Measurements from ENCODE around the gene GRIA4.

Gene GRIA4

GRCh38 chr11:105856954-105857353 lies 247.1 kb downstream of the GRIA4 start:
- no peak overlapping the region for H3K27ac ChIP-seq (ENCODE audit: low read depth, low read length)
- H3K4me3 ChIP-seq (ENCODE audit: insufficient read depth, low read length, poor library complexity, severe bottlenecking) = no peak overlapping the region
- H3K9me2 ChIP-seq (replicated peaks; ENCODE audit: insufficient read depth, low read length) = no peaks in the 10 kb centered on the region
- H3K9ac ChIP-seq (ENCODE audit: low read length) = no peak overlapping the region
- H3K27me3 ChIP-seq (ENCODE audit: low read length) = no peaks in the 10 kb centered on the region
- no peak for TF ChIP-seq CTCF (IDR thresholded peaks at IDR 0.05; ENCODE audit: insufficient read depth, low read length, poor library complexity, severe bottlenecking)
- TF ChIP-seq EZH2phosphoT487 (conservative IDR thresholded peaks at IDR 0.05; ENCODE audit: low read length) = no peak
- H3K79me2 ChIP-seq (ENCODE audit: insufficient read depth, low read length) = no peaks in the 10 kb centered on the region
- H3K36me3 ChIP-seq (ENCODE audit: low read length) = no peaks in the 10 kb centered on the region
- no peaks in the 10 kb centered on the region for H3F3A ChIP-seq (ENCODE audit: insufficient read depth)
- no peaks in the 10 kb centered on the region for H3K9me3 ChIP-seq (ENCODE audit: insufficient read depth, low read length)
- H2AFZ ChIP-seq (ENCODE audit: low read depth, low read length, severe bottlenecking) = no peak overlapping the region
- no peaks in the 10 kb centered on the region for H4K20me1 ChIP-seq (ENCODE audit: low read depth, low read length)
- no peak overlapping the region for H3K4me2 ChIP-seq (ENCODE audit: low read depth, low read length, poor library complexity, severe bottlenecking)

GRCh38 chr11:105857728-105858127 lies 247.9 kb downstream of the GRIA4 start:
- Histone ChIP-seq H2AFZ (ENCODE audit: low read depth, low read length, severe bottlenecking) (no peak overlapping the region), H3K79me2 (ENCODE audit: insufficient read depth, low read length) (no peaks in the 10 kb centered on the region), H3K4me2 (ENCODE audit: low read depth, low read length, poor library complexity, severe bottlenecking) (no peak overlapping the region), H3K36me3 (ENCODE audit: low read length) (no peaks in the 10 kb centered on the region), H4K20me1 (ENCODE audit: low read depth, low read length) (no peaks in the 10 kb centered on the region), H3K9ac (ENCODE audit: low read length) (no peak overlapping the region), H3K4me3 (ENCODE audit: insufficient read depth, low read length, poor library complexity, severe bottlenecking) (no peak overlapping the region), H3K9me2 (replicated peaks; ENCODE audit: insufficient read depth, low read length) (no peaks in the 10 kb centered on the region), H3K27ac (ENCODE audit: low read depth, low read length) (no peak overlapping the region), H3K27me3 (ENCODE audit: low read length) (no peaks in the 10 kb centered on the region), H3K9me3 (ENCODE audit: insufficient read depth, low read length) (no peaks in the 10 kb centered on the region), H3F3A (ENCODE audit: insufficient read depth) (no peaks in the 10 kb centered on the region)
- TF ChIP-seq EZH2phosphoT487 (conservative IDR thresholded peaks at IDR 0.05; ENCODE audit: low read length) (no peak), CTCF (IDR thresholded peaks at IDR 0.05; ENCODE audit: insufficient read depth, low read length, poor library complexity, severe bottlenecking) (no peak)

GRCh38 chr11:105858841-105859240 lies 249.0 kb downstream of the GRIA4 start:
- no peaks in the 10 kb centered on the region for H3K79me2 ChIP-seq (ENCODE audit: insufficient read depth, low read length)
- no peak overlapping the region for H3K27ac ChIP-seq (ENCODE audit: low read depth, low read length)
- no peaks in the 10 kb centered on the region for H3K9me3 ChIP-seq (ENCODE audit: insufficient read depth, low read length)
- no peak overlapping the region for H3K4me3 ChIP-seq (ENCODE audit: insufficient read depth, low read length, poor library complexity, severe bottlenecking)
- no peak overlapping the region for H3K9ac ChIP-seq (ENCODE audit: low read length)
- no peaks in the 10 kb centered on the region for H3K27me3 ChIP-seq (ENCODE audit: low read length)
- H2AFZ ChIP-seq (ENCODE audit: low read depth, low read length, severe bottlenecking) = no peak overlapping the region
- no peaks in the 10 kb centered on the region for H3K9me2 ChIP-seq (replicated peaks; ENCODE audit: insufficient read depth, low read length)
- no peaks in the 10 kb centered on the region for H4K20me1 ChIP-seq (ENCODE audit: low read depth, low read length)
- TF ChIP-seq EZH2phosphoT487 (conservative IDR thresholded peaks at IDR 0.05; ENCODE audit: low read length) (no peak), CTCF (IDR thresholded peaks at IDR 0.05; ENCODE audit: insufficient read depth, low read length, poor library complexity, severe bottlenecking) (no peak)
- H3F3A ChIP-seq (ENCODE audit: insufficient read depth) = no peaks in the 10 kb centered on the region
- H3K4me2 ChIP-seq (ENCODE audit: low read depth, low read length, poor library complexity, severe bottlenecking) = no peak overlapping the region
- H3K36me3 ChIP-seq (ENCODE audit: low read length) = no peaks in the 10 kb centered on the region
